Right lobe of liver (tissue), 4 donors: Measurements from ENCODE around the gene VKORC1.

Source experiments
- CTCF ChIP-seq, 4 donors: fragments of 200-600 bp in 3 of 4; fragments of 450-650 bp in 1 of 4; IDR thresholded peaks; one replicate each; pipeline versions ENCODE4 v1.5.1 to v1.8.0; 2016 to 2022; ENCODE audit warnings: antibody characterized with exemption in 4 of 4, mild to moderate bottlenecking in 2 of 4
- POLR2A ChIP-seq: fragments of 450-650 bp; IDR thresholded peaks from one replicate; pipeline ENCODE4 v1.6.1; 2017; ENCODE audit warnings: antibody characterized with exemption, mild to moderate bottlenecking
- donor health status: DM: no; HTN: no; CAD: no.
- donor health status: DM: no; HTN: no; CAD: no.
- donor health status: DM: no; HTN: yes; CAD: no.

- TF ChIP-seq CTCF (IDR thresholded peaks at IDR 0.05) (no peak), POLR2A (no peak)
Observed at GRCh38 chr16:31063495-31063842, 31.1 kb downstream of the VKORC1 start.
